H9 (cell line): ENCODE data around the gene NRCAM. TPM values are rescaled to one million over a fixed set of nuclear protein-coding genes. Genes with fewer than 3 reads are reported as not detected.

ENCODE experiments used
- DNase-seq: peaks from one replicate; pipeline ENCODE4 v3.0.0-alpha.2; 2017
- H2AFZ ChIP-seq: one replicate; pipeline ENCODE4 v1.6.1; 2013; ENCODE audit warnings: mild to moderate bottlenecking, low read length, control low read depth, moderate library complexity
- H2AK5ac ChIP-seq: 2 replicates; pipeline ENCODE4 v1.6.1; 2013; ENCODE audit warnings: low read length, control low read depth, mixed read lengths; ENCODE audit not compliant: insufficient read length
- H2BK120ac ChIP-seq: one replicate; pipeline ENCODE4 v1.6.1; 2013; ENCODE audit warnings: low read depth, mild to moderate bottlenecking, low read length, control low read depth, inconsistent platforms; ENCODE audit not compliant: poor library complexity, severe bottlenecking
- H2BK12ac ChIP-seq: 2 replicates; pipeline ENCODE4 v1.6.1; 2013; ENCODE audit warnings: low read length, control low read depth, mixed read lengths, low read depth; ENCODE audit not compliant: insufficient read length
- H2BK15ac ChIP-seq: 2 replicates; pipeline ENCODE4 v1.6.1; 2013; ENCODE audit warnings: low read depth, low read length, control low read depth
- H2BK20ac ChIP-seq: one replicate; pipeline ENCODE4 v1.6.1; 2013; ENCODE audit warnings: low read depth, mild to moderate bottlenecking, low read length, control low read depth, inconsistent platforms; ENCODE audit not compliant: poor library complexity, severe bottlenecking
- H2BK5ac ChIP-seq: 2 replicates; pipeline ENCODE4 v1.6.1; 2013; ENCODE audit warnings: low read length, control low read depth, mixed read lengths; ENCODE audit not compliant: insufficient read length
- H3K14ac ChIP-seq: 2 replicates; pipeline ENCODE4 v1.6.1; 2013; ENCODE audit warnings: low read length, control low read depth; ENCODE audit not compliant: insufficient read depth
- H3K18ac ChIP-seq: 2 replicates; pipeline ENCODE4 v1.6.1; 2013; ENCODE audit warnings: low read depth, mild to moderate bottlenecking, mixed read lengths, low read length, control low read depth; ENCODE audit not compliant: insufficient read length
- H3K23ac ChIP-seq: 2 replicates; pipeline ENCODE4 v1.6.1; 2013; ENCODE audit warnings: low read length, control low read depth, mixed read lengths, low read depth; ENCODE audit not compliant: insufficient read length
- H3K23me2 ChIP-seq: 2 replicates; pipeline ENCODE4 v1.6.1; 2013; ENCODE audit warnings: low read depth, mild to moderate bottlenecking, mixed read lengths, low read length, control low read depth; ENCODE audit not compliant: insufficient read length, poor library complexity, severe bottlenecking
- H3K27ac ChIP-seq: 2 replicates; pipeline ENCODE4 v1.5.1; 2013; ENCODE audit warnings: low read length, control low read depth, mixed read lengths, low read depth; ENCODE audit not compliant: insufficient read length
- H3K27me3 ChIP-seq: 2 replicates; pipeline ENCODE4 v1.6.1; 2013; ENCODE audit warnings: low read length, control low read depth, inconsistent platforms; ENCODE audit not compliant: insufficient read depth
- H3K4ac ChIP-seq: 2 replicates; pipeline ENCODE4 v1.6.1; 2013; ENCODE audit warnings: low read depth, mild to moderate bottlenecking, control low read depth, inconsistent platforms, low read length, moderate library complexity
- H3K4me1 ChIP-seq: 2 replicates; pipeline ENCODE4 v1.6.1; 2013; ENCODE audit warnings: low read length, control low read depth, inconsistent platforms; ENCODE audit not compliant: insufficient read depth
- H3K4me2 ChIP-seq: 2 replicates; pipeline ENCODE4 v1.6.1; 2013; ENCODE audit warnings: low read length, control low read depth, mixed read lengths; ENCODE audit not compliant: insufficient read length, insufficient read depth
- H3K56ac ChIP-seq: 2 replicates; pipeline ENCODE4 v1.6.1; 2013; ENCODE audit warnings: low read depth, mild to moderate bottlenecking, mixed read lengths, low read length, control low read depth; ENCODE audit not compliant: insufficient read length
- H3K79me1 ChIP-seq: 2 replicates; pipeline ENCODE4 v1.6.1; 2013; ENCODE audit warnings: low read depth, mild to moderate bottlenecking, moderate library complexity, low read length, control low read depth, inconsistent platforms; ENCODE audit not compliant: insufficient read depth, poor library complexity, severe bottlenecking
- H3K79me2 ChIP-seq: 2 replicates; pipeline ENCODE4 v1.6.1; 2013; ENCODE audit warnings: low read length, control low read depth, inconsistent platforms; ENCODE audit not compliant: insufficient read depth
- H3K9ac ChIP-seq: 2 replicates; pipeline ENCODE4 v1.6.1; 2013; ENCODE audit warnings: low read length, control low read depth, mixed read lengths; ENCODE audit not compliant: insufficient read length; ENCODE audit errors: extremely low read depth
- H3K9me3 ChIP-seq: one replicate; pipeline ENCODE4 v1.6.1; 2013; ENCODE audit warnings: low read depth, low read length, inconsistent platforms; ENCODE audit not compliant: control insufficient read depth
- H3T11ph ChIP-seq: one replicate; pipeline ENCODE4 v1.6.1; 2013; ENCODE audit warnings: mild to moderate bottlenecking, low read length, control low read depth, inconsistent platforms
- H4K20me1 ChIP-seq: one replicate; pipeline ENCODE4 v1.6.1; 2013; ENCODE audit not compliant: control insufficient read depth, insufficient read length, insufficient read depth
- H4K5ac ChIP-seq: 2 replicates; pipeline ENCODE4 v1.6.1; 2013; ENCODE audit warnings: low read depth, mild to moderate bottlenecking, mixed read lengths, low read length, control low read depth; ENCODE audit not compliant: insufficient read length
- H4K8ac ChIP-seq: replicated peaks from 2 replicates; pipeline ENCODE4 v1.6.1; 2013; ENCODE audit warnings: low read length, control low read depth, mixed read lengths, low read depth; ENCODE audit not compliant: insufficient read length
- H4K91ac ChIP-seq: 2 replicates; pipeline ENCODE4 v1.6.1; 2013; ENCODE audit warnings: low read depth, mild to moderate bottlenecking, moderate library complexity, mixed read lengths, low read length, control low read depth; ENCODE audit not compliant: insufficient read length
- H3K27ac Mint-ChIP-seq, 3 experiments: 2 replicates in 2 of 3; 3 replicates in 1 of 3; pipeline ENCODE4 v1.8.0; 2020 to 2021; ENCODE audit warnings: mixed read lengths in 3 of 3, mild to moderate bottlenecking in 1 of 3, moderate library complexity in 1 of 3
- H3K27me3 Mint-ChIP-seq: 2 replicates; pipeline ENCODE4 v1.8.0; 2021; ENCODE audit warnings: low read depth, mild to moderate bottlenecking, moderate library complexity, mixed read lengths
- H3K36me3 Mint-ChIP-seq, 3 experiments: 2 replicates in 2 of 3; 3 replicates in 1 of 3; pipeline ENCODE4 v1.8.0; 2020 to 2021; ENCODE audit warnings: low read depth in 3 of 3, mixed read lengths in 3 of 3; ENCODE audit not compliant: insufficient read depth in 1 of 3
- H3K4me1 Mint-ChIP-seq, 2 experiments: 2 replicates each; pipeline ENCODE4 v1.8.0; 2020; ENCODE audit warnings: mixed read lengths in 2 of 2
- H3K4me3 Mint-ChIP-seq, 2 experiments: 2 replicates in 1 of 2; 3 replicates in 1 of 2; pipeline ENCODE4 v1.8.0; 2020 to 2021; ENCODE audit warnings: mild to moderate bottlenecking in 2 of 2, mixed read lengths in 2 of 2, moderate library complexity in 1 of 2
- H3K9me3 Mint-ChIP-seq, 2 experiments: 2 replicates in 1 of 2; 3 replicates in 1 of 2; pipeline ENCODE4 v1.8.0; 2020; ENCODE audit warnings: mild to moderate bottlenecking in 2 of 2, mixed read lengths in 2 of 2, moderate library complexity in 1 of 2
- CTCF ChIP-seq: fragments of 200-600 bp; sonication (generic); conservative IDR thresholded peaks from 3 replicates; pipeline ENCODE4 v1.8.0; 2021; ENCODE audit warnings: antibody characterized with exemption, mild to moderate bottlenecking
- WGBS: extraction: QIAGEN DNeasy Blood & Tissue Kit; methylation state at CpG from one replicate; pipeline ENCODE4 v1.1.7; 2013; ENCODE audit warnings: missing lambda C conversion rate, low lambda C conversion rate, mixed read lengths; ENCODE audit not compliant: insufficient read length; ENCODE audit errors: extremely low coverage; 5-methylcytosine and 5-hydroxymethylcytosine counted together
- total RNA-seq: library from RNA; stranded (reverse); gene quantifications from 2 replicates; pipeline ENCODE4 v1.2.1, GENCODE V29; 2021

NRCAM gene
- total RNA-seq, 1 experiment from 2014 or later, result 2.3 TPM

GRCh38 chr7:108348913-108349312, 107.3 kb downstream of the NRCAM start:
- H3K79me1 ChIP-seq, result no peaks in the 10 kb centered on the region
- no peak overlapping the region for H4K91ac ChIP-seq
- Mint-ChIP-seq H3K27me3 (no peaks in the 10 kb centered on the region), H3K4me1 (peaks cover 22 to 25% of the 10 kb centered on the region in 2 experiments), H3K27ac (no peak overlapping the region), H3K36me3 (peaks cover 0 to 4% (median 2%) of the 10 kb centered on the region in 3 experiments; a peak in 2 of 7 replicates), H3K9me3 (no peaks in the 10 kb centered on the region; a peak in 1 of 5 replicates), H3K4me3 (no peak overlapping the region)
- peaks cover 3% of the 10 kb centered on the region; the same call in 1 of the 2 replicates for H3K4me1 ChIP-seq
- H3K4me2 ChIP-seq, result no peak overlapping the region
- no peaks in the 10 kb centered on the region for H4K20me1 ChIP-seq
- H3T11ph ChIP-seq, result no peak overlapping the region
- H3K9me3 ChIP-seq, result no peaks in the 10 kb centered on the region
- H3K4ac ChIP-seq, result no peak overlapping the region
- no peak overlapping the region for H2AFZ ChIP-seq
- no peak overlapping the region for H4K8ac ChIP-seq
- H2BK12ac ChIP-seq, result no peak overlapping the region
- DNase-seq, result no peak
- WGBS, result no CpG with 5 or more reads among the region's 3 CpGs
- no peak overlapping the region for H2BK120ac ChIP-seq
- H3K27me3 ChIP-seq, result no peaks in the 10 kb centered on the region
- no peak overlapping the region for H3K56ac ChIP-seq
- no peaks in the 10 kb centered on the region for H3K23me2 ChIP-seq
- no peak overlapping the region for H3K18ac ChIP-seq
- H4K5ac ChIP-seq, result no peak overlapping the region
- H3K14ac ChIP-seq, result no peak overlapping the region
- no peak overlapping the region for H2BK20ac ChIP-seq
- no peak overlapping the region for H3K23ac ChIP-seq
- H3K9ac ChIP-seq, result no peak overlapping the region
- H2BK15ac ChIP-seq, result no peak overlapping the region
- H3K79me2 ChIP-seq, result no peaks in the 10 kb centered on the region
- no peak for TF ChIP-seq CTCF
- H2AK5ac ChIP-seq, result no peak overlapping the region
- H3K27ac ChIP-seq, result no peak overlapping the region
- no peak overlapping the region for H2BK5ac ChIP-seq
